Transverse colon (tissue), 4 donors: Measurements from ENCODE around the gene SPG21.

Experiments used
- CTCF ChIP-seq, 5 experiments: fragments of 200-600 bp in 3 of 5; fragments of 450-650 bp in 2 of 5; sonication (generic) in 3 of 5; IDR thresholded peaks; 1 replicate in 2 of 5; 2 replicates in 3 of 5; pipeline ENCODE4 v1.5.1; 2016 to 2017; ENCODE audit warnings: antibody characterized with exemption in 5 of 5, inconsistent platforms in 3 of 5, mild to moderate bottlenecking in 2 of 5, moderate library complexity in 1 of 5
- EP300 ChIP-seq: sonication (generic); formaldehyde crosslinking; IDR thresholded peaks from one replicate; pipeline ENCODE4 v1.6.1; 2017; ENCODE audit warnings: antibody characterized with exemption, low read depth
- POLR2AphosphoS5 ChIP-seq, 3 donors: sonication (generic); formaldehyde crosslinking; IDR thresholded peaks; one replicate each; pipeline ENCODE4 v1.6.1; 2016; ENCODE audit warnings: antibody characterized with exemption in 3 of 3

- TF ChIP-seq CTCF (IDR thresholded peaks at IDR 0.05) (no peak), EP300 (no peak), POLR2AphosphoS5 (IDR thresholded peaks at IDR 0.05) (no peak)
Measured at GRCh38 chr15:64961013-64961412, 28.7 kb downstream of the SPG21 start.
